Activated naive CD4-positive, alpha-beta T cell treated with anti-CD3 and anti-CD28 coated beads, Interleukin-2, amount 50 U/mL, for 72 hours (primary cell): Measurements from ENCODE around the gene REXO2. TPM values are rescaled to one million over a fixed set of nuclear protein-coding genes. Genes with fewer than 3 reads are reported as not detected.
A peak's percentile ranks its signal among the peaks of the same experiment; 100 is the strongest.

Experiments used
- ATAC-seq, 2 donors: fragments of 150-1000 bp; cut with Tn5 transposase; 2 replicates each; pipeline ENCODE4 v1.10.0; 2021; ENCODE audit warnings: mild to moderate bottlenecking in 2 of 2, moderate library complexity in 2 of 2
- DNase-seq, 2 donors: peaks; one replicate each; pipeline ENCODE4 v3.0.0; 2021 to 2022; ENCODE audit warnings: low spot score in 2 of 2
- H3K27ac Mint-ChIP-seq, 2 donors: one replicate each; pipeline ENCODE4 v1.8.0; 2022; ENCODE audit warnings: mild to moderate bottlenecking in 2 of 2, mixed read lengths in 2 of 2
- H3K36me3 Mint-ChIP-seq, 2 donors: one replicate each; pipeline ENCODE4 v1.8.0; 2022; ENCODE audit warnings: mixed read lengths in 2 of 2
- H3K9me3 Mint-ChIP-seq, 2 donors: one replicate each; pipeline ENCODE4 v1.8.0; 2022; ENCODE audit warnings: mixed read lengths in 2 of 2
- total RNA-seq, 2 donors: library from RNA; stranded (reverse); gene quantifications; one replicate each; pipeline ENCODE4 v1.2.3, GENCODE V29; 2022

The REXO2 gene
- total RNA-seq, 2 donors from 2014 or later, result 63.4 to 84.8 TPM

DNA sequence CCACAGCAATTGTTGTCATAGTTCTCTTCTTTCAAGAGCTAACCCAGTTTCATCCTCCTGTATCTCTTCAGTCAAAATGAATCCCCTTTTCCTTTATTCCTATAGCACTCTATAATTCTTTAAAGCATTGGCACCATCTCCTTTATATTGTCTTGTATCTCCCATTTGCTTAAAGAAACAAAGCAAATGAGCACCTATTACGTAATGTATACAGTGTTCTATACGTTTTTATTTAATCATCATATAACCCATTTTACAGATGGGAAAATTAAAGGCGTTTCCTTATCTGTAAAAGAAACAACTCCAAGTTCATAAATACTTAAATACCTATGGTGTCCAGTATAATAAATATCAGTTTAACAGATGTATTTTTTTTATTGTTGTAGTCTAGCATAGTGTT, 6.4 kb upstream of the REXO2 start:
- no peak for ATAC-seq
- Mint-ChIP-seq H3K36me3 (no peaks in the 10 kb centered on the region), H3K9me3 (no peaks in the 10 kb centered on the region), H3K27ac (no peak overlapping the region)
- DNase-seq, result no peak

DNA sequence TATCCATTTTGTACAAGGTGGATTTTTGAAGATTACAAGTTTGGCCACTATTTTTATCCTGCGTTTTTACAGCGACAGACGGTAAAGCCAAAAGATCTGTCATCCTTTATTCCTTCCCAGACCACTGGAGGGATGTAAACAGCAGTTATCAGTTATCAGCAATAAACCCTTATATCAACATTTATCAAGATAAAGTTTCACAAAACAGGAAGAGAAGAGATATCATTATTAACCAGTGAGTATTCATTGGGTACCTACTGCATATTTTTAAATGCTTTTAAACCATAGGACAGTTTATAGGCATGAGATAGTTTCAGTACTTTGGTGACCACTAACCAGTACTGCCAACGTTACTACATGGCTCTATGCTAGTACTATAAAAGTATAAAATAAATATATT, 5.9 kb upstream of the REXO2 start:
- ATAC-seq, result no peak
- no peaks in the 10 kb centered on the region for H3K36me3 Mint-ChIP-seq
- no peak for DNase-seq
- H3K27ac Mint-ChIP-seq, result no peak overlapping the region
- H3K9me3 Mint-ChIP-seq, result no peaks in the 10 kb centered on the region

DNA sequence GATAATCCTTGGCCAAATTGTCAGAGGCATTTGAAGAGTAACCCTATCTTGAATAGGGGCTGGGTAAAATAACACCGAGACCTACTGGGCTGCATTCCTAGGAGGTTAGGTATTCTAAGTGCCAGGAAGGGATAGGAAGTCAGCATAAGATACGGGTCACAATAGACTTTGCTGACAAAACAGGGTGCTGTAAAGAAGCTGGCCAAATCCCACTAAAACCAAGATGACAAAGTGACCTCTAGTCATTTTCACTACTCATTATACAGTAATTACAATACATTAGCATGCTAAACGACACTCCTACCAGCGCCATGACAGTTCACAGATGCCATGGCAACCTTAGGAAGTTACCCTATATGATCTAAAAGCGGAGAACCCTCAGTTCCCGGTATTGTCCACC, 964 bp upstream of the REXO2 start:
- peak overlapping the region in 1 of 2 donors; percentile 96 for H3K27ac Mint-ChIP-seq

GRCh38 chr11:114440121-114440860, 1.0 kb downstream of the REXO2 start:
- peaks cover 20 to 35% of the 10 kb centered on the region in 2 donors for H3K36me3 Mint-ChIP-seq
- DNase-seq, result no peak
- no peak for ATAC-seq
- peak overlapping the region; percentile 96 to 99 for H3K27ac Mint-ChIP-seq
- no peaks in the 10 kb centered on the region for H3K9me3 Mint-ChIP-seq

More for the DNA sequence above, 964 bp upstream of the REXO2 start:
- ATAC-seq, result no peak
- Mint-ChIP-seq H3K9me3 (no peaks in the 10 kb centered on the region), H3K36me3 (peaks cover 20 to 24% of the 10 kb centered on the region in 2 donors)
- DNase-seq, result no peak

GRCh38 chr11:114440971-114441763, 1.9 kb downstream of the REXO2 start:
- no peak overlapping the region for H3K27ac Mint-ChIP-seq
- DNase-seq (no peak), ATAC-seq (no peak)
- peaks cover 25 to 38% of the 10 kb centered on the region in 2 donors for H3K36me3 Mint-ChIP-seq
- H3K9me3 Mint-ChIP-seq, result no peaks in the 10 kb centered on the region

DNA sequence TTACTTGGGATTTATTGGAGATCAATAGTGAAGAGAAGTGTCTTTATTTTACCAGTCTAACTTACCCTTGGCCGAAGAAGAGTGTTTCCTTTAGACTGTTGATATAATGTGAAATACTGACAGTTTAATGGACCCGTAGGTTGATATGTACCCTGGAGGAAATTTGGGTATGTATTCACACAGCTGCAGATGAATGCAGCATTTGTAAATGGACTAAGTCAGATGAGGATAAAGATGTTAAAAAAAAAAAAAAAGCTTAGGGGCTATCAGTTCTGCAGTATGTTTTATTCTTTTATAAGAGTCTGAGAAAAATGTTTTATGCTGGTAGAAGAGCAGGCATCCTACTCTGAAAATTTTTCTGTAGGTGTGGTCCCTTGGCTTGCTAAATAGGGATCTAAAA, 2.7 kb downstream of the REXO2 start:
- Mint-ChIP-seq H3K9me3 (no peaks in the 10 kb centered on the region), H3K27ac (no peak overlapping the region), H3K36me3 (peaks cover 30 to 44% of the 10 kb centered on the region in 2 donors)
- no peak for DNase-seq
- no peak for ATAC-seq

DNA sequence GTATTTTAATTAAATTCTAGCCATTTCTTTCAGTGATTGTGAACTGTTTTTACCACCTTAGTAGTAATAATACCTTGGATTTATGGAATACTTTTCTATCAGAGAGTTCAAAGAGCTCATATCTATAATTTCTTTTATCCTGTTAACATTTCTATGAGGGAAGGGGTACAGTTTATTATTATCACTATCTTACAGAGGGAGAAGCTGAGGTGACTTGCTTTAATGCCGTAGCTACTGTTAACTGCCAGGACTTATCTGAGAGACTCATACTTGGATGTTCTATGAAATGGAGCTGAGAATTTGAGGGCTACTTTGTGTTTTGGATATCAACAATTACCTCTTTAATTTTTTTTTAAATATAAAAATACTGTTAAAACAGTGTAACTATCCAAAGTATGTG, 3.3 kb downstream of the REXO2 start:
- Mint-ChIP-seq H3K27ac (no peak overlapping the region), H3K36me3 (peaks cover 34 to 44% of the 10 kb centered on the region in 2 donors), H3K9me3 (no peaks in the 10 kb centered on the region)
- ATAC-seq (no peak), DNase-seq (no peak)

DNA sequence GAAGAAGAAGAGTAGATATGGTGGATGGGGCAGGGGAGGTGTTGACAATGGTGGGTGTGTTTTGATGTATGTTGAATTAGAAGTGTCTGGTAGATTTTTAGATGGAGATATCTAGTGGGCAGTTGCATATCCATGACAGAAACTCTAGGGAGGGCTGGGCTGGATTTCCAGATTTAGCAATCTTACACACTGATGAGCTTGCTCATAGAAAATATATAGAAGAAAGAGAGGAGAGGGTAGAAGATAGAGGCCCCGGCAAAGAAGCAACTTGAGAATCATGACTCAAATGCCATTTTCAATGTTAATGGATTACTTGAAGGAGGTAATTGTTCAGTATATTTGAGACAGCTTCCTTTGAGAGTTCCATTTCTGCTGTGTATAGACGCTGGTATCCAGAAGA, 8.2 kb downstream of the REXO2 start:
- DNase-seq (no peak), ATAC-seq (no peak)
- H3K27ac Mint-ChIP-seq, result no peak overlapping the region
- no peaks in the 10 kb centered on the region for H3K9me3 Mint-ChIP-seq
- peaks cover 14 to 27% of the 10 kb centered on the region in 2 donors for H3K36me3 Mint-ChIP-seq

DNA sequence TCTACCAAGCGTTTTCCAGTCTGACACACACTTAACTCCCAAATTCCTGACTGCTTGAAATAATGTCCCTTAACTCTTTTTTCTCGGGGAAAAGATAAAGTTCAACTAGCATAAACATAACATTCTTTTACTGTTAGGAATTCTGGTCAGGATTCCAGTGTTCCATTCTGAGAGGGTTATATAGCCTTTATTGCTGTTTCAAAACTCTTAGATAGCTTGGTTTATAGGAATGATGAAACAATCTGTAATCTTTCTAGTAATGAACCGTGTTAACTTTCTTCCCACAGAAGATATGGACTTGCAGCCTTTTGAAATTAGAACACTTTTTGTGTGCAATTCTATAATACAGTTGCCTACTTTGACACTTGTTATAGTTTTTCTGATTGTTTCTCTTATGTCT, 8.6 kb downstream of the REXO2 start:
- no peak for DNase-seq
- peaks cover 14 to 27% of the 10 kb centered on the region in 2 donors for H3K36me3 Mint-ChIP-seq
- H3K9me3 Mint-ChIP-seq, result no peaks in the 10 kb centered on the region
- no peak overlapping the region for H3K27ac Mint-ChIP-seq
- no peak for ATAC-seq

DNA sequence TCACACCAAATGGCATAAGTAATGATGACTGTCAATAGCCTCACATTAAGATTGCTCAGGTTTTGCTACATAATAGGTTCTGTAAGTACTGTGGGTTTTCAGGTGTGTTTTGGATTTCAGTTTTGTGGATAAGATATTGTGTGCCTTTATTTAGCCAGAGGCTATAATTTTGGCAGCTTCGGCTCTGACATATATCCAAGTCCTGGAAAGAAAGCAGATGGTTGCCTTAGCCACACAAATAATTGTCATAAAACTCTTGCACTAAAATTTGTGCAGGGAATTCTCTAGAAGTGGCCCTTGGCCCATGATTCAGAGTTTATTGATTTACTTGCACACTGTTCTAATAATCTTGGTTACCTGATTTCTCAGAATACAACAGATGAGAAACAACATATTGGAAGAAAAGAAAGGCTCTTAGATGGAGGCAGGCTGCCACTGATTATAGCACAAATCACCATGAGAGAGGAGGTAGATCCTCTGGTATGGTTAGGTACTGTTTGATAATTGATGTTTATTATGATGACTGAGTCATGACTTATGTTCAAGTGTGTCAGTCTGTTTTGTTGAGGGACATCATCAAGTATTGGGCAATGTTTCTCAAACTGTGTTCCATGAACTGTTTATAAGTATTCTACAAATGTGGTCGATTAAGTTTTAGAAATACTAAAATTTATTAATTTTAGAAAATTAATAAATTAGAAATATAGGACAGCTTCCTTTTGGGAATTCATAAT, 9.6 kb downstream of the REXO2 start:
- Mint-ChIP-seq H3K27ac (no peak overlapping the region), H3K36me3 (peaks cover 14 to 24% of the 10 kb centered on the region in 2 donors), H3K9me3 (no peaks in the 10 kb centered on the region)
- DNase-seq, result no peak
- ATAC-seq, result no peak

GRCh38 chr11:114449845-114450244, 10.6 kb downstream of the REXO2 start:
- no peak for DNase-seq
- Mint-ChIP-seq H3K9me3 (no peaks in the 10 kb centered on the region), H3K27ac (no peak overlapping the region), H3K36me3 (peaks cover 14 to 16% of the 10 kb centered on the region in 2 donors)
- no peak for ATAC-seq

- Mint-ChIP-seq H3K27ac (no peak overlapping the region), H3K9me3 (no peaks in the 10 kb centered on the region), H3K36me3 (peaks cover 2 to 7% of the 10 kb centered on the region in 2 donors)
- ATAC-seq, result no peak
- no peak for DNase-seq
Observed at GRCh38 chr11:114452399-114452798, 13.1 kb downstream of the REXO2 start.

- peaks cover 7 to 8% of the 10 kb centered on the region in 2 donors for H3K9me3 Mint-ChIP-seq
- no peak for ATAC-seq
Observed at GRCh38 chr11:114463999-114464398, 24.7 kb downstream of the REXO2 start.

GRCh38 chr11:114466742-114467141, 27.5 kb downstream of the REXO2 start:
- Mint-ChIP-seq H3K9me3 (peaks cover 6 to 8% of the 10 kb centered on the region in 2 donors), H3K27ac (no peak overlapping the region), H3K36me3 (peaks cover 0 to 7% of the 10 kb centered on the region in 2 donors)
- DNase-seq, result no peak
- no peak for ATAC-seq

More at GRCh38 chr11:114463999-114464398, 24.7 kb downstream of the REXO2 start:
- Mint-ChIP-seq H3K27ac (no peak overlapping the region), H3K36me3 (peaks cover 0 to 7% of the 10 kb centered on the region in 2 donors)
- no peak for DNase-seq

DNA sequence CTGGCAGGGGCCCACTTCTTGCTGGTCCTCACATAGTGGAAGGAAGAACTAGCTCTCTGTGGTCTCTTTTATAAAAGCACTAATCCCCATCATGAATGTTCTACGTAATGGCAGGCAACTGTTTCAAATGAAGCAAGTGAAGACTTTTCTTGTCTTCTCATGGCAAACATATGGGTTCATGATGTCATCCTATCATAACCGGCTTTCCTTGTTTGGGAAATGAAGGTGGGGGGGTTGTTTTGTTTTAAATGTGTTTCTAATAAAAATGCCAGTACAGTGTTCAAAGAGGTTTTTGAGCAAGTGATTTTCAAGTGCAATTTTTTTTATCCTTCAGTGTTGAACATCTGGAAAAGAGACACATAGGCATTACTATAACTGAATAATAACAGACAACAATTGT, 33.4 kb downstream of the REXO2 start:
- Mint-ChIP-seq H3K36me3 (peaks cover 0 to 4% of the 10 kb centered on the region in 2 donors), H3K27ac (no peak overlapping the region), H3K9me3 (no peaks in the 10 kb centered on the region)
- DNase-seq (no peak), ATAC-seq (no peak)

- H3K9me3 Mint-ChIP-seq, result no peaks in the 10 kb centered on the region
- ATAC-seq (no peak), DNase-seq (no peak)
- H3K36me3 Mint-ChIP-seq, result peaks cover 0 to 4% of the 10 kb centered on the region in 2 donors
- H3K27ac Mint-ChIP-seq, result no peak overlapping the region
Observed at GRCh38 chr11:114478001-114478410, 38.7 kb downstream of the REXO2 start.

- peaks cover 0 to 4% of the 10 kb centered on the region in 2 donors for H3K36me3 Mint-ChIP-seq
- no peaks in the 10 kb centered on the region for H3K9me3 Mint-ChIP-seq
- ATAC-seq, result no peak
- DNase-seq, result no peak
- no peak overlapping the region for H3K27ac Mint-ChIP-seq
Observed at GRCh38 chr11:114478768-114479167, 39.5 kb downstream of the REXO2 start.
